Endothelial cell of coronary artery (primary cell): ENCODE results near the gene INO80C. TPM values are rescaled to one million over a fixed set of nuclear protein-coding genes. Genes with fewer than 3 reads are reported as not detected.

Experiments used
- total RNA-seq: library from RNA; depleted of rRNA; stranded (reverse); fragments of >200 nt; gene quantifications from 2 replicates; pipeline ENCODE4 v1.2.3, GENCODE V29; 2014

Gene INO80C, protein sequence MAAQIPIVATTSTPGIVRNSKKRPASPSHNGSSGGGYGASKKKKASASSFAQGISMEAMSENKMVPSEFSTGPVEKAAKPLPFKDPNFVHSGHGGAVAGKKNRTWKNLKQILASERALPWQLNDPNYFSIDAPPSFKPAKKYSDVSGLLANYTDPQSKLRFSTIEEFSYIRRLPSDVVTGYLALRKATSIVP
- 13.0 and 13.4 TPM in 2 replicates for total RNA-seq

DNA sequence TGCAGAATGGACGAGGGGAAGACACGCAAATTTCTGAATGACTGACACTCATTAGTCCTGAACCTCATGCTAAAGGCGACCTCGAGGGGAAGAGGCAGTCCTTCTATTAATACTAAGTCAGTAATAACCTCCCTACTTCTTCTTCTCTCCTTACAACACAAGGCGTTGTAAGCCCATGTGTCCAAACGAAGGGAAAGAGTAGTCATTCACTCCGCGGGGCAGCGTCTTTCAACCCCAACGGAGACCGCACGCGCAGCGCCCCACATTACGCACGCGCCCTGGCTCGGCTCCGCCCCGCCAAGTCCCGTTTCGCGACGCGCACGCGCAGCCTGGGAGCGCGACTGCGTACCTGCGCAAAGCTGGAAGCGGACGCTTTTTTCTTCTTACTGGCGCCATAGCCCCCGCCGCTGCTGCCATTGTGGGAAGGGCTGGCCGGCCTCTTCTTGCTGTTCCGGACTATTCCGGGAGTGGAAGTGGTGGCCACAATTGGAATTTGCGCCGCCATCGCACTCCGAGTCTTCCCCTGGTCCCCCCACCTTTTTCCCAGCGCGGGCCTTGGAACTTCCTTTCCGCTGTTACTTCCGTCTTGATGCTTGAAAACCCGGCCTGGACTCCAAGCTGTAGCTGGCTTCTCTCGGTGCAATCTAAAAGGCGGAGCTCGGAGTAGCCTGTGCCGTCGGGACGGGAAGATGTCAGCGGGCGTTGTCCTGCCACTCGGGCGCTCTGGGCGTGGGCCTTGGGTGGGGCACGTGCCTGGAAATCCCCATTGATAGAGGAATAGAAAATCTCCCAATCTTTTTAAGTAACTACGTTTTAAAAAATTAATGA, at the start of gene INO80C:
Gene INO80C, minus strand, starts transcription at position 591 of the 828 bp plus-strand sequence. Its CDS starts 86 bp downstream, at position 505.

Other genes with a start within 250 kb of the INO80C start
- gene ZSCAN30, start 207.7 kb downstream of the INO80C start, total RNA-seq = 9.6 and 14.2 TPM in 2 replicates
- 27.1 and 34.1 TPM in 2 replicates for gene ZNF24, start 153.5 kb downstream of the INO80C start, total RNA-seq
- 0.36 and 0.56 TPM in 2 replicates for gene ZNF396, start 120.6 kb downstream of the INO80C start, total RNA-seq
- gene GALNT1, start 83.8 kb upstream of the INO80C start, total RNA-seq = 160 and 198 TPM in 2 replicates